GM21723 (cell line): ENCODE results near the gene RBM22.

ENCODE experiments used
- ATAC-seq: cut with Tn5 transposase; IDR thresholded peaks from one replicate; pipeline ENCODE4 v1.9.1; 2021; ENCODE audit warnings: mild to moderate bottlenecking, moderate library complexity; ENCODE audit not compliant: unreplicated experiment

RBM22 gene

GRCh38 chr5:150653145-150653761 is 47.6 kb downstream of the RBM22 start:
- no peak for ATAC-seq

GRCh38 chr5:150651924-150652671 is 48.8 kb downstream of the RBM22 start:
- ATAC-seq, result no peak

GRCh38 chr5:150651382-150651781 is 49.5 kb downstream of the RBM22 start:
- ATAC-seq, result no peak

- ATAC-seq, result no peak
Observed at GRCh38 chr5:150650021-150651006, 50.5 kb downstream of the RBM22 start.

GRCh38 chr5:150649108-150650020 is 51.5 kb downstream of the RBM22 start:
- ATAC-seq, result no peak

- no peak for ATAC-seq
Observed at GRCh38 chr5:150648294-150649107, 52.4 kb downstream of the RBM22 start.

GRCh38 chr5:150647275-150648251 is 53.3 kb downstream of the RBM22 start:
- no peak for ATAC-seq

GRCh38 chr5:150645070-150645700 is 55.7 kb downstream of the RBM22 start:
- no peak for ATAC-seq

- ATAC-seq, result no peak
Observed at GRCh38 chr5:150644514-150644913, 56.3 kb downstream of the RBM22 start.

GRCh38 chr5:150644058-150644457 is 56.8 kb downstream of the RBM22 start:
- no peak for ATAC-seq

- no peak for ATAC-seq
Observed at GRCh38 chr5:150642991-150643710, 57.7 kb downstream of the RBM22 start.

- ATAC-seq, result no peak
Observed at GRCh38 chr5:150642567-150642927, 58.3 kb downstream of the RBM22 start.

- no peak for ATAC-seq
Observed at GRCh38 chr5:150641824-150642566, 58.9 kb downstream of the RBM22 start.

GRCh38 chr5:150641006-150641570 is 59.8 kb downstream of the RBM22 start:
- ATAC-seq, result no peak
